Central memory CD8-positive, alpha-beta T cell (primary cell): ENCODE data around the gene CREB3L2.
"Not testable (repeated sequence)": the region's sequence is repeated elsewhere in the genome, so short reads cannot be mapped to it uniquely, and the experiment has no call there.

Experiments used
- ATAC-seq: fragments of 150-1000 bp; cut with Tn5 transposase; replicated peaks from 2 replicates; pipeline ENCODE4 v1.10.0; 2022; ENCODE audit warnings: mild to moderate bottlenecking, moderate FRiP score, moderate number of reproducible peaks; ENCODE audit not compliant: poor library complexity, severe bottlenecking; ENCODE audit errors: extremely low read depth
- DNase-seq, 2 donors: peaks; one replicate each; pipeline ENCODE4 v3.0.0; 2021; ENCODE audit warnings: low spot score in 2 of 2
- H3K27ac Mint-ChIP-seq: one replicate; pipeline ENCODE4 v1.8.0; 2022; ENCODE audit warnings: low read depth, mild to moderate bottlenecking, moderate library complexity, mixed read lengths
- H3K27me3 Mint-ChIP-seq: one replicate; pipeline ENCODE4 v1.8.0; 2022; ENCODE audit warnings: mixed read lengths
- H3K36me3 Mint-ChIP-seq: one replicate; pipeline ENCODE4 v1.8.0; 2022; ENCODE audit warnings: mild to moderate bottlenecking, moderate library complexity, mixed read lengths; ENCODE audit not compliant: insufficient read depth
- H3K4me1 Mint-ChIP-seq: one replicate; pipeline ENCODE4 v1.8.0; 2022; ENCODE audit warnings: mixed read lengths
- H3K4me3 Mint-ChIP-seq: one replicate; pipeline ENCODE4 v1.8.0; 2022; ENCODE audit warnings: mild to moderate bottlenecking, moderate library complexity, mixed read lengths
- H3K9me3 Mint-ChIP-seq: one replicate; pipeline ENCODE4 v1.8.0; 2022; ENCODE audit warnings: mixed read lengths

The CREB3L2 gene

GRCh38 chr7:137983323-137984008 lies 18.4 kb downstream of the CREB3L2 start:
- no peak for DNase-seq

GRCh38 chr7:137982394-137982793 lies 19.5 kb downstream of the CREB3L2 start:
- not testable (repeated sequence) for H3K4me3 Mint-ChIP-seq, H3K4me1 Mint-ChIP-seq, ATAC-seq, H3K36me3 Mint-ChIP-seq, H3K27ac Mint-ChIP-seq, DNase-seq, H3K27me3 Mint-ChIP-seq, H3K9me3 Mint-ChIP-seq

More at GRCh38 chr7:137983323-137984008, 18.4 kb downstream of the CREB3L2 start:
- no peak for ATAC-seq
- no peaks in the 10 kb centered on the region for H3K27me3 Mint-ChIP-seq
- H3K27ac Mint-ChIP-seq, result no peak overlapping the region
- H3K4me3 Mint-ChIP-seq, result no peak overlapping the region
- peaks cover 10% of the 10 kb centered on the region for H3K4me1 Mint-ChIP-seq
- peaks cover 6% of the 10 kb centered on the region for H3K9me3 Mint-ChIP-seq
- H3K36me3 Mint-ChIP-seq, result peaks cover 3% of the 10 kb centered on the region

GRCh38 chr7:137981668-137982067 lies 20.2 kb downstream of the CREB3L2 start:
- peaks cover 3% of the 10 kb centered on the region for H3K36me3 Mint-ChIP-seq
- DNase-seq (no peak), ATAC-seq (no peak)

GRCh38 chr7:137981175-137981574 lies 20.7 kb downstream of the CREB3L2 start:
- Mint-ChIP-seq H3K27ac (no peak overlapping the region), H3K36me3 (peaks cover 3% of the 10 kb centered on the region), H3K4me3 (no peak overlapping the region), H3K9me3 (peaks cover 6% of the 10 kb centered on the region), H3K4me1 (peaks cover 10% of the 10 kb centered on the region), H3K27me3 (no peaks in the 10 kb centered on the region)
- no peak for DNase-seq
- ATAC-seq, result no peak

More at GRCh38 chr7:137981668-137982067, 20.2 kb downstream of the CREB3L2 start:
- Mint-ChIP-seq H3K4me3 (no peak overlapping the region), H3K27me3 (no peaks in the 10 kb centered on the region), H3K9me3 (peaks cover 6% of the 10 kb centered on the region), H3K27ac (no peak overlapping the region), H3K4me1 (peaks cover 10% of the 10 kb centered on the region)

GRCh38 chr7:137980308-137980707 lies 21.6 kb downstream of the CREB3L2 start:
- DNase-seq, result no peak
- Mint-ChIP-seq H3K9me3 (peaks cover 6% of the 10 kb centered on the region), H3K27ac (no peak overlapping the region), H3K36me3 (peaks cover 3% of the 10 kb centered on the region), H3K4me1 (peaks cover 10% of the 10 kb centered on the region), H3K27me3 (no peaks in the 10 kb centered on the region), H3K4me3 (no peak overlapping the region)
- no peak for ATAC-seq

- no peaks in the 10 kb centered on the region for H3K27me3 Mint-ChIP-seq
- ATAC-seq (no peak), DNase-seq (no peak)
- peaks cover 10% of the 10 kb centered on the region for H3K4me1 Mint-ChIP-seq
- peaks cover 6% of the 10 kb centered on the region for H3K9me3 Mint-ChIP-seq
- no peaks in the 10 kb centered on the region for H3K36me3 Mint-ChIP-seq
- H3K4me3 Mint-ChIP-seq, result no peak overlapping the region
- no peak overlapping the region for H3K27ac Mint-ChIP-seq
Observed at GRCh38 chr7:137978464-137979237, 23.2 kb downstream of the CREB3L2 start.

- Mint-ChIP-seq H3K4me3 (no peak overlapping the region), H3K9me3 (no peaks in the 10 kb centered on the region), H3K27me3 (no peaks in the 10 kb centered on the region), H3K36me3 (no peaks in the 10 kb centered on the region), H3K27ac (no peak overlapping the region), H3K4me1 (peaks cover 10% of the 10 kb centered on the region)
- DNase-seq (no peak), ATAC-seq (no peak)
Observed at GRCh38 chr7:137977173-137977572, 24.7 kb downstream of the CREB3L2 start.

GRCh38 chr7:137976696-137977095 lies 25.2 kb downstream of the CREB3L2 start:
- H3K4me3 Mint-ChIP-seq, result no peak overlapping the region
- no peak overlapping the region for H3K27ac Mint-ChIP-seq
- ATAC-seq (no peak), DNase-seq (no peak)
- H3K36me3 Mint-ChIP-seq, result no peaks in the 10 kb centered on the region
- H3K4me1 Mint-ChIP-seq, result peaks cover 10% of the 10 kb centered on the region
- no peaks in the 10 kb centered on the region for H3K9me3 Mint-ChIP-seq
- no peaks in the 10 kb centered on the region for H3K27me3 Mint-ChIP-seq

- H3K36me3 Mint-ChIP-seq, result no peaks in the 10 kb centered on the region
- ATAC-seq (no peak), DNase-seq (no peak)
- H3K4me1 Mint-ChIP-seq, result peaks cover 10% of the 10 kb centered on the region
- no peak overlapping the region for H3K4me3 Mint-ChIP-seq
- H3K9me3 Mint-ChIP-seq, result no peaks in the 10 kb centered on the region
- H3K27me3 Mint-ChIP-seq, result no peaks in the 10 kb centered on the region
- H3K27ac Mint-ChIP-seq, result no peak overlapping the region
Observed at GRCh38 chr7:137976232-137976631, 25.7 kb downstream of the CREB3L2 start.

GRCh38 chr7:137975768-137976167 lies 26.1 kb downstream of the CREB3L2 start:
- DNase-seq, result no peak
- no peak for ATAC-seq
- Mint-ChIP-seq H3K27me3 (no peaks in the 10 kb centered on the region), H3K36me3 (no peaks in the 10 kb centered on the region), H3K27ac (no peak overlapping the region), H3K4me3 (no peak overlapping the region), H3K9me3 (no peaks in the 10 kb centered on the region), H3K4me1 (peaks cover 6% of the 10 kb centered on the region)

GRCh38 chr7:137975221-137975620 lies 26.7 kb downstream of the CREB3L2 start:
- H3K4me3 Mint-ChIP-seq, result no peak overlapping the region
- no peak overlapping the region for H3K27ac Mint-ChIP-seq
- H3K27me3 Mint-ChIP-seq, result no peaks in the 10 kb centered on the region
- DNase-seq (no peak), ATAC-seq (no peak)
- H3K9me3 Mint-ChIP-seq, result no peaks in the 10 kb centered on the region
- peaks cover 5% of the 10 kb centered on the region for H3K4me1 Mint-ChIP-seq
- H3K36me3 Mint-ChIP-seq, result no peaks in the 10 kb centered on the region

GRCh38 chr7:137974766-137975165 lies 27.1 kb downstream of the CREB3L2 start:
- H3K4me1 Mint-ChIP-seq, result peaks cover 3% of the 10 kb centered on the region
- DNase-seq, result no peak
- no peaks in the 10 kb centered on the region for H3K36me3 Mint-ChIP-seq
- no peak overlapping the region for H3K4me3 Mint-ChIP-seq
- no peak overlapping the region for H3K27ac Mint-ChIP-seq
- H3K9me3 Mint-ChIP-seq, result no peaks in the 10 kb centered on the region
- no peaks in the 10 kb centered on the region for H3K27me3 Mint-ChIP-seq
- ATAC-seq, result no peak
